Hypothalamus (tissue), 51 donors: ENCODE results near the gene P2RY2.
"Not testable (repeated sequence)": the region's sequence is repeated elsewhere in the genome, so short reads cannot be mapped to it uniquely, and the experiment has no call there.

Experiments
- DNase-seq, 51 donors: peaks; one replicate each; lab custom pipeline; 2025; lab: John Stamatoyannopoulos, UW

Gene P2RY2

GRCh38 chr11:73262851-73263495 lies 44.9 kb downstream of the P2RY2 start:
- DNase-seq: no peak

GRCh38 chr11:73263640-73264039 lies 45.6 kb downstream of the P2RY2 start:
- DNase-seq: no peak

- no peak for DNase-seq
Observed at GRCh38 chr11:73265278-73265810, 47.3 kb downstream of the P2RY2 start.

- DNase-seq: no peak
Observed at GRCh38 chr11:73265853-73266645, 48.0 kb downstream of the P2RY2 start.

- no peak for DNase-seq
Observed at GRCh38 chr11:73266646-73267020, 48.6 kb downstream of the P2RY2 start.

GRCh38 chr11:73267122-73267846 lies 49.2 kb downstream of the P2RY2 start:
- DNase-seq: no peak

GRCh38 chr11:73267906-73268540 lies 49.9 kb downstream of the P2RY2 start:
- DNase-seq: no peak

- no peak for DNase-seq
Observed at GRCh38 chr11:73268671-73269271, 50.7 kb downstream of the P2RY2 start.

- no peak for DNase-seq
Observed at GRCh38 chr11:73269459-73270015, 51.5 kb downstream of the P2RY2 start.

- no peak for DNase-seq
Observed at GRCh38 chr11:73270016-73270854, 52.2 kb downstream of the P2RY2 start.

- no peak for DNase-seq
Observed at GRCh38 chr11:73270855-73271477, 52.9 kb downstream of the P2RY2 start.

- DNase-seq: not testable (repeated sequence)
Observed at GRCh38 chr11:73271478-73271865, 53.4 kb downstream of the P2RY2 start.

- DNase-seq: peak in 1 of 51 donors; percentile 24
Observed at GRCh38 chr11:73271936-73272679, 54.0 kb downstream of the P2RY2 start, which contains the start of gene P2RY6. P2RY6 (plus strand) TSS chr11:73272338; CDS start chr11:73296519, 24,181 bp downstream.

- no peak for DNase-seq
Observed at GRCh38 chr11:73272680-73273038, 54.6 kb downstream of the P2RY2 start.

- DNase-seq: no peak
Observed at GRCh38 chr11:73273222-73273895, 55.3 kb downstream of the P2RY2 start.

- not testable (repeated sequence) for DNase-seq
Observed at GRCh38 chr11:73274191-73274590, 56.1 kb downstream of the P2RY2 start.

GRCh38 chr11:73274722-73275380 lies 56.8 kb downstream of the P2RY2 start:
- DNase-seq: no peak
